Activated naive CD8-positive, alpha-beta T cell treated with anti-CD3 and anti-CD28 coated beads, Interleukin-2, amount 10 ng/mL, durations not matched to agents 7 days and 5 days (primary cell): Measurements from ENCODE around the gene TWNK. TPM values are rescaled to one million over a fixed set of nuclear protein-coding genes. Genes with fewer than 3 reads are reported as not detected.
"Not testable (repeated sequence)": the region's sequence is repeated elsewhere in the genome, so short reads cannot be mapped to it uniquely, and the experiment has no call there.

ENCODE experiments used
- ATAC-seq: fragments of 150-1000 bp; cut with Tn5 transposase; one replicate; pipeline ENCODE4 v1.10.0; 2021; ENCODE audit warnings: low read depth, moderate library complexity
- POLR2A ChIA-PET: fragments of 350-600 bp; sonication (Branson Sonifier 250); formaldehyde crosslinking; loops from one replicate; lab custom pipeline; 2021; ENCODE audit warnings: antibody characterized with exemption; lab: Charles Lee
- DNase-seq: peaks from one replicate; pipeline ENCODE4 v3.0.0; 2021
- H3K27ac Mint-ChIP-seq: one replicate; pipeline ENCODE4 v1.8.0; 2022; ENCODE audit warnings: mild to moderate bottlenecking, mixed read lengths
- H3K27me3 Mint-ChIP-seq: one replicate; pipeline ENCODE4 v1.8.0; 2022; ENCODE audit warnings: mild to moderate bottlenecking, moderate library complexity, mixed read lengths
- H3K36me3 Mint-ChIP-seq: one replicate; pipeline ENCODE4 v1.8.0; 2021; ENCODE audit warnings: mild to moderate bottlenecking, mixed read lengths
- H3K4me1 Mint-ChIP-seq: one replicate; pipeline ENCODE4 v1.8.0; 2021; ENCODE audit warnings: mixed read lengths
- H3K4me3 Mint-ChIP-seq: one replicate; pipeline ENCODE4 v1.8.0; 2022; ENCODE audit warnings: mild to moderate bottlenecking, moderate library complexity, mixed read lengths
- H3K9me3 Mint-ChIP-seq: one replicate; pipeline ENCODE4 v1.8.0; 2021; ENCODE audit warnings: mixed read lengths
- total RNA-seq, 2 experiments: library from RNA; stranded (reverse); gene quantifications; one replicate each; pipeline ENCODE4 v1.2.3, GENCODE V29; 2021

Gene TWNK
- total RNA-seq, 2 experiments from 2014 or later: 10.8 to 11.0 TPM

GRCh38 chr10:101028446-101029337 is 41.3 kb downstream of the TWNK start:
- Mint-ChIP-seq H3K36me3 (no peaks in the 10 kb centered on the region), H3K4me1 (peaks cover 20% of the 10 kb centered on the region), H3K27ac (no peak overlapping the region), H3K4me3 (no peak overlapping the region), H3K9me3 (no peaks in the 10 kb centered on the region), H3K27me3 (peaks cover 10% of the 10 kb centered on the region)
- POLR2A ChIA-PET: interaction anchor here (0.6 kb wide), 1 partner anchor 36 kb away, joined by 3 read pairs; no protein-coding TSS in a partner anchor
- no peak for DNase-seq
- ATAC-seq: no peak

- Mint-ChIP-seq H3K9me3 (no peaks in the 10 kb centered on the region), H3K27me3 (peaks cover 10% of the 10 kb centered on the region), H3K4me1 (peaks cover 20% of the 10 kb centered on the region), H3K36me3 (no peaks in the 10 kb centered on the region), H3K4me3 (no peak overlapping the region), H3K27ac (no peak overlapping the region)
- ATAC-seq (no peak), DNase-seq (no peak)
- POLR2A ChIA-PET: interaction anchor here (0.6 to 3.2 kb wide), 3 partner anchors 12 to 37 kb away, joined by 3 to 33 read pairs (median 10); no protein-coding TSS in a partner anchor
Observed at GRCh38 chr10:101029520-101030295, 42.4 kb downstream of the TWNK start.

DNA sequence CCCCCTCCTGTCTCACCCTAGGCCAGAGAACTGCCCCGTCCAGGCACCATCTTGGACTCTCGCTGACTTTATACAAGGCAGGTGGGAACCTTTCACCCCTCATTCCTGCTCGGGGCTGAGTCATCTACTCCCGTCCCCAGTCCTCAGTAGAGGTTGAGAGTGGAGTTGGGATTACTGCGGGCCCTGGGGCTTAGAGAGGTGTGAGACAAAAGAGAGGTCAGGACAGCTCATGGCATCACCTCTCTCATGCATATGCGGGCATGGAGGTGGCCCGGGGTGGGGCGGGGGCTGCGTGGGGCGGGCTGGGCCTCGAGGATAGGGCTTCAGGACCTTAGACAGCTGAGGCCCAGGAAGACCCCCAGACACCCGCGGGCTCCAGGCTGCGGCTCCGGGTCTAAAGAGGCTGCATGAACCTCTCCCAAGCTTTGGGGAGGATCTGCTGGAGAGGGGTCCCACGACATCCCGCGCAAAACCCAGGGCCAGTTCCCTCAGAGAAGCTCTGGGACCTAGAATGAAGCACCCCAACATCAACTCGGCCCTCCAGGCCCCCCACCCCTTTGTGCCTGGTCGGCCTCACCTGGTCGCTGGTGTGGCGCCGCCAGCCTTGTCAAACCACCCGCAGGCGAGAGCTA is 43.3 kb downstream of the TWNK start:
- peaks cover 2% of the 10 kb centered on the region for H3K36me3 Mint-ChIP-seq
- ATAC-seq: no peak
- peaks cover 10% of the 10 kb centered on the region for H3K27me3 Mint-ChIP-seq
- peaks cover 20% of the 10 kb centered on the region for H3K4me1 Mint-ChIP-seq
- H3K4me3 Mint-ChIP-seq: peak overlapping the region; percentile 87
- no peaks in the 10 kb centered on the region for H3K9me3 Mint-ChIP-seq
- peak overlapping the region; percentile 95 for H3K27ac Mint-ChIP-seq
- POLR2A ChIA-PET: interaction anchor here (0.5 to 3.2 kb wide), 10 partner anchors 8 to 117 kb away, joined by 3 to 33 read pairs (median 4); partner anchors contain the start of gene SLF2
- DNase-seq: no peak

DNA sequence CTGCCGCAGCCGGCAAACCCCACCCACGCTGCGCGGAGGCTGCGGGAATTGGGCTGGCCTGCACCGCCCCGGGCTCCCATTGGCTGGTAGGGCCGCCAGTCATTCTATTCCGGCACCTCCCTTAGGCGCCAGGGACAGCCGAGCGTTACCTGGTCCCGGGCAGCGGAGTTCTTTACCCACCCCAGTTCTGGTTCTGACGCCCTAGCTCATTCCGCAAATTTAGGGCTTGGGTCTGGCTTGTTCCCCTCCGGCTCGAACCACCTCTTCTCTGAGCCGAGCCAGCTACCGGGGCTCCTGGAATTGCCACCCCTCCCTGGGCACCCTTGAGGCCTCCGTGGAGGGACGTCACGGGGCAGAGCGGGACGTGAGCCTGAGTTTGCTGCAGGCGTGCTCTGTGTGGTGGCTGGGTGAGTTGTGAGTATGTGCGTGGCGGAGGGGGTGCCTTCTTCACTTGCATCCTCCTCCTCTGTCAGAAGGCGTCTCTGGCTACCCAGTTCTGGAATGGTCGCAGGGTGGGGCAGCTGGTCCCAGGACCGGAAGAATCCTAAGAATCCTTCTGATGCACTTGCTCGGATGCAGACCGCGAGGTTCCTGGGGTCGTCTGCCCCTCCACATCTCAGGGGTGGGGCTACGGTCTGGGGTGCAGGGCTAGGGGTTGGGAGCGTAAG is 43.9 kb downstream of the TWNK start, which contains the start of the genes PDZD7 and SFXN3:
PDZD7 (minus strand) TSS at position 2 of the 668 bp plus-strand sequence. CDS start 910 bp downstream, outside the sequence.
SFXN3 (plus strand) TSS at position 107 of the 668 bp plus-strand sequence. CDS start 3,461 bp downstream, outside the sequence.
- H3K36me3 Mint-ChIP-seq: peaks cover 4% of the 10 kb centered on the region
- no peaks in the 10 kb centered on the region for H3K9me3 Mint-ChIP-seq
- H3K27me3 Mint-ChIP-seq: peaks cover 10% of the 10 kb centered on the region
- peak within 1 kb of the TSS; percentile 95 for H3K27ac Mint-ChIP-seq
- H3K4me1 Mint-ChIP-seq: peaks cover 20% of the 10 kb centered on the region
- peak within 1 kb of the TSS; percentile 87 for H3K4me3 Mint-ChIP-seq
- POLR2A ChIA-PET: interaction anchor here (0.5 to 3.2 kb wide), 13 partner anchors 8 to 118 kb away, joined by 3 to 33 read pairs (median 3); partner anchors contain the start of gene SLF2
- ATAC-seq: peak; percentile 88
- DNase-seq: peak; percentile 98

DNA sequence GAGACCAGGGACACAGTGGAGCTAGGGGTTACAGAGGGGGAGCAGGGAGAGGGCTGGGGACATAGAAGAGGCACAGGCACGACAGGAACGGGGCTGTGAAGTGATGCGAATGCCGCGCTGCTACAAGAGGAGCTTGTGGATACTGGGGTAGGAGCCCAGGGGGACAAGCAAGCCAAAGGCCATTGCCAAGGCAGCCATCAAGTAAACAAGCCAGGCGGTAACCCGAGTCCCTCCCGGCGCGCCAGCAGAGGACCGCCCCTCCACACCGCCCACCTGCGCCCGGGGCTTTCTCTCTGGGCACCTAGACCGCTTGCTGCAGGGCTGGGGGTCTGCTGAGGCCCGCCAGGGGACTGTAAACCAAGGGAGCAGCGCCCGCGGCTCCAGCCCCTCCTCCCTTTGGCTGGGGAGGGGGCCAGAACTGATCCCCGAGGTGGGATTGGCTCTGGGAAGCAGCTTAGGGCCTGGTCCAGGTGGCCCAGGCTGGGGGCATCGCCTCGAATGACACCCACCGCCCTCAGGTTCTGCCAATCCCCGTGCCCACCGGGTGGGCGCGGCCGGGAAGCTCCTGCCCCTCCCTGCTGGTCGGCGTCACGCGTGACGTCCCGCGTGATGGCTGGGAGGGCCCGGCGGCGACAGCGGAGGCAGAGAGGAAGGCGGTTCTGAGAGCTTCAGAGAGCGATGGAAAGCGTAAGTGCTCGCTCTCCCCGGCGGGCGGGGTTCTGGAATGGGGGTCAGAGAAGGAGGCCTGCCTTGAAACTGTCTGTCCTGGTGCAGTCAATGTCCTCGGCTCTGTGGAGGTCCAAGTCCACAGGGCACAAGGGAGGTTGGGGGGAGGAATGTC is 44.7 kb downstream of the TWNK start:
- ATAC-seq (peak; percentile 51), DNase-seq (peak; percentile 78)
- peaks cover 4% of the 10 kb centered on the region for H3K36me3 Mint-ChIP-seq
- peak overlapping the region; percentile 87 for H3K4me3 Mint-ChIP-seq
- POLR2A ChIA-PET: interaction anchor here (0.6 to 3.2 kb wide), 8 partner anchors 10 to 556 kb away, joined by 3 to 33 read pairs (median 4); partner anchors contain the start of genes POLL and SLF2
- peaks cover 20% of the 10 kb centered on the region for H3K4me1 Mint-ChIP-seq
- H3K27me3 Mint-ChIP-seq: peaks cover 10% of the 10 kb centered on the region
- peak overlapping the region; percentile 95 for H3K27ac Mint-ChIP-seq
- H3K9me3 Mint-ChIP-seq: no peaks in the 10 kb centered on the region

DNA sequence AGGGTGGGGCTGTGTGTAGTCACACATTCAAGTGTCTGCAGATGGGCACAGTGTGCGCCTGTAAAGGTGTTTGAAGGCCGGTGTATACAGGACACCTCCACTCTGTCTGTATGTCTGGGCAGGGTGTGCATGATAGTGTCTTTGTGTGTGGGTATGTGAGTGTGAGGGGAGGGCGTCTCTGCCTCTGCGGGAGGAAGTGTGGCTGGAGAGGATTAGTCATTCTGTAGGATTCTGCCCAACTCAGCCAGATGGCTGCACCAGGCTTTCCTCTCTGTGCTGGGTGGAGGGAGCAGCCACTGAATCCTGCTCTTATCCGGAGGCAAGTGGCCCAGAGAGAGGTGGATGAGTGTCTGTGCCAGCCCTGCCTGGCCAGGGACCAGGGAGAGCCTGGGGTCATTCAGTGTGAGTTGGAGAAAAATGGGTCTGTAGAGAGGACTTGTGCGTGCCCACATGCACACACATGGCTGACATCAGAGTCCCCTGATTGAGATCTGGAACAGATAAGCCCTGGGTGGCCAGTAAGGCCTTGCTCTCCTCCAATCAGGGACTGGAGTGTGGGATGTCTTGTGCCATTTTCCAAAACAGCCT is 45.4 kb downstream of the TWNK start:
- Mint-ChIP-seq H3K27ac (peak overlapping the region; percentile 86), H3K4me3 (peak overlapping the region; percentile 87), H3K36me3 (peaks cover 9% of the 10 kb centered on the region), H3K9me3 (no peaks in the 10 kb centered on the region), H3K27me3 (peaks cover 5% of the 10 kb centered on the region), H3K4me1 (peaks cover 20% of the 10 kb centered on the region)
- DNase-seq: no peak
- ATAC-seq: peak; percentile 38
- POLR2A ChIA-PET: interaction anchor here (0.6 to 3.2 kb wide), 5 partner anchors 8 to 75 kb away, joined by 3 to 33 read pairs (median 3); no protein-coding TSS in a partner anchor

DNA sequence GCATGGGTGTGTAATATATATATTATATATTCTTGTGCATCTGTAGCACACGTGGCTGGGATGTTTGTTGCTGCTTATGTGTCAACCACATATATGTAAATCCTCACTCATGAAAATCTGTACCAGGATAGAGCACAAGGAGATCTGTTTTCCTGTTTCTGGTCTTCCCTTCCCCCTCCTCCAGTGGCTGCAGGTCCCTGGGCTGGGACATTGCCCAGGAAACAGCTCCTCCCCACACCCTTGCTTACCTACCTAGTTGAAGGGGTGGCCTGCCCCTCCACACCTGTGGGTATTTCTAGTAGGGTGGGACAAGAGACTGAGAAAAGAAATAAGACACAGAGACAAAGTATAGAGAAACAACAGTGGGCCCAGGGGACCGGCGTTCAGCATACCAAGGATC is 45.9 kb downstream of the TWNK start:
- Mint-ChIP-seq H3K36me3 (peaks cover 14% of the 10 kb centered on the region), H3K27ac (peak overlapping the region; percentile 37)
- POLR2A ChIA-PET: interaction anchor here (0.6 kb wide), 1 partner anchor 8 kb away, joined by 4 read pairs; no protein-coding TSS in a partner anchor

DNA sequence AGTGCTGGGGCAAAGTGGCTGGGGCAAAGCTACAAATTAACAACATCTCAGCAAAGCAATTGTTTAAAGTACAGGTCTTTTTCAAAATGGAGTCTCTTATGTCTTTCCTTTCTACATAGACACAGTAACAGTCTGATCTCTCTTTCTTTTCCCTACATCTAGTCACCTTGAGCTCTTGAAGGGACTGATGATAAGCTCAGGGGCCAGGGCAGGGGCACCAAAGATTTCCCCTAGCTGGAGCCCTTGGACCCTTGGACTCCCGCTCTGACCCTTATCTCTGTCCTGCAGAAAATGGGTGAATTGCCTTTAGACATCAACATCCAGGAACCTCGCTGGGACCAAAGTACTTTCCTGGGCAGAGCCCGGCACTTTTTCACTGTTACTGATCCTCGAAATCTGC is 47.1 kb downstream of the TWNK start:
- POLR2A ChIA-PET: interaction anchor here (0.8 kb wide), 1 partner anchor 15 kb away, joined by 4 read pairs; no protein-coding TSS in a partner anchor

More for the DNA sequence above, 45.9 kb downstream of the TWNK start:
- H3K9me3 Mint-ChIP-seq: no peaks in the 10 kb centered on the region
- peak overlapping the region; percentile 54 for H3K4me3 Mint-ChIP-seq
- peaks cover 20% of the 10 kb centered on the region for H3K4me1 Mint-ChIP-seq
- H3K27me3 Mint-ChIP-seq: peaks cover 5% of the 10 kb centered on the region
- no peak for DNase-seq
- ATAC-seq: no peak

GRCh38 chr10:101035314-101035713 is 48.0 kb downstream of the TWNK start:
- POLR2A ChIA-PET: no interaction called here
- H3K9me3 Mint-ChIP-seq: no peaks in the 10 kb centered on the region

More for the DNA sequence above, 47.1 kb downstream of the TWNK start:
- H3K27me3 Mint-ChIP-seq, H3K9me3 Mint-ChIP-seq, H3K27ac Mint-ChIP-seq, H3K4me3 Mint-ChIP-seq, ATAC-seq, DNase-seq: not testable (repeated sequence)
- H3K4me1 Mint-ChIP-seq: peaks cover 20% of the 10 kb centered on the region
- H3K36me3 Mint-ChIP-seq: peaks cover 16% of the 10 kb centered on the region

GRCh38 chr10:101035916-101036702 is 48.8 kb downstream of the TWNK start:
- ATAC-seq: no peak
- Mint-ChIP-seq H3K36me3 (peaks cover 17% of the 10 kb centered on the region), H3K4me3 (no peak overlapping the region)

More at GRCh38 chr10:101035314-101035713, 48.0 kb downstream of the TWNK start:
- no peak overlapping the region for H3K27ac Mint-ChIP-seq
- peaks cover 18% of the 10 kb centered on the region for H3K4me1 Mint-ChIP-seq
- H3K27me3 Mint-ChIP-seq: no peaks in the 10 kb centered on the region
- peaks cover 16% of the 10 kb centered on the region for H3K36me3 Mint-ChIP-seq
- H3K4me3 Mint-ChIP-seq: no peak overlapping the region
- no peak for DNase-seq
- ATAC-seq: no peak

More at GRCh38 chr10:101035916-101036702, 48.8 kb downstream of the TWNK start:
- no peak for DNase-seq
- POLR2A ChIA-PET: no interaction called here
- peaks cover 20% of the 10 kb centered on the region for H3K4me1 Mint-ChIP-seq
- H3K9me3 Mint-ChIP-seq: no peaks in the 10 kb centered on the region
- no peaks in the 10 kb centered on the region for H3K27me3 Mint-ChIP-seq
- no peak overlapping the region for H3K27ac Mint-ChIP-seq
